Stimulated activated CD4-positive, alpha-beta T cell treated with anti-CD3 and anti-CD28 coated beads, TNF-alpha, amount 100 ng/mL, for 1 hour (primary cell): Measurements from ENCODE around the gene OTULIN.
A peak's percentile ranks its signal among the peaks of the same experiment; 100 is the strongest.

Source experiments
- DNase-seq, 3 donors: peaks; one replicate each; pipeline ENCODE4 v3.0.0-alpha.2; 2020; ENCODE audit warnings: low read depth in 3 of 3, low spot score in 1 of 3

The OTULIN gene

GRCh38 chr5:14664270-14665100, at the start of gene OTULIN:
Gene OTULIN, plus strand, starts transcription at chr5:14664718. Its CDS starts 108 bp downstream, at chr5:14664826.
- peak; percentile 41 to 74 (median 72) for DNase-seq

- no peak for DNase-seq
Measured at GRCh38 chr5:14615365-14615764, 49.2 kb upstream of the OTULIN start.

- DNase-seq, result no peak
Measured at GRCh38 chr5:14617441-14617840, 47.1 kb upstream of the OTULIN start.

GRCh38 chr5:14627270-14627669, 37.2 kb upstream of the OTULIN start:
- no peak for DNase-seq

GRCh38 chr5:14628346-14628745, 36.2 kb upstream of the OTULIN start:
- peak; percentile 3 to 30 (median 12) for DNase-seq

GRCh38 chr5:14630671-14631070, 33.8 kb upstream of the OTULIN start:
- DNase-seq, result no peak

GRCh38 chr5:14635656-14636055, 28.9 kb upstream of the OTULIN start:
- DNase-seq, result no peak

GRCh38 chr5:14640765-14641164, 23.8 kb upstream of the OTULIN start:
- DNase-seq, result no peak

- DNase-seq, result no peak
Measured at GRCh38 chr5:14644623-14645237, 19.8 kb upstream of the OTULIN start.

GRCh38 chr5:14650052-14650451, 14.5 kb upstream of the OTULIN start:
- no peak for DNase-seq

GRCh38 chr5:14655146-14655741, 9.3 kb upstream of the OTULIN start:
- DNase-seq, result no peak

GRCh38 chr5:14656898-14657297, 7.6 kb upstream of the OTULIN start:
- no peak for DNase-seq

GRCh38 chr5:14659821-14660607, 4.5 kb upstream of the OTULIN start:
- no peak for DNase-seq

- DNase-seq, result no peak
Measured at GRCh38 chr5:14660833-14661232, 3.7 kb upstream of the OTULIN start.

- no peak for DNase-seq
Measured at GRCh38 chr5:14662721-14663260, 1.7 kb upstream of the OTULIN start.

GRCh38 chr5:14663734-14664269, 716 bp upstream of the OTULIN start:
- no peak for DNase-seq

- DNase-seq, result no peak
Measured at GRCh38 chr5:14665101-14665822, 744 bp downstream of the OTULIN start.

GRCh38 chr5:14665949-14666348, 1.4 kb downstream of the OTULIN start:
- peak in 1 of 3 donors; percentile 27 for DNase-seq

GRCh38 chr5:14666357-14666756, 1.8 kb downstream of the OTULIN start:
- DNase-seq, result no peak

GRCh38 chr5:14667290-14667689, 2.8 kb downstream of the OTULIN start:
- DNase-seq, result no peak
